Forelimb muscle (tissue), 1 donor: ENCODE measurements around the gene SERPINC1. TPM values are rescaled to one million over a fixed set of nuclear protein-coding genes. Genes with fewer than 3 reads are reported as not detected.
"Not testable (repeated sequence)": the region's sequence is repeated elsewhere in the genome, so short reads cannot be mapped to it uniquely, and the experiment has no call there.

Source experiments
- DNase-seq: peaks from one replicate; pipeline ENCODE4 v3.0.0-alpha.2; 2013; ENCODE audit warnings: low read depth
- polyA plus RNA-seq: library from polyadenylated mRNA; unstranded; fragments of 120-200 nt; gene quantifications from one replicate; pipeline ENCODE4 v1.2.1, GENCODE V29; 2013; ENCODE audit not compliant: insufficient read length

Gene SERPINC1
- polyA plus RNA-seq, 1 donor, result 0.16 TPM

GRCh38 chr1:173889885-173890284 is 27.2 kb downstream of the SERPINC1 start:
- no peak for DNase-seq

DNA sequence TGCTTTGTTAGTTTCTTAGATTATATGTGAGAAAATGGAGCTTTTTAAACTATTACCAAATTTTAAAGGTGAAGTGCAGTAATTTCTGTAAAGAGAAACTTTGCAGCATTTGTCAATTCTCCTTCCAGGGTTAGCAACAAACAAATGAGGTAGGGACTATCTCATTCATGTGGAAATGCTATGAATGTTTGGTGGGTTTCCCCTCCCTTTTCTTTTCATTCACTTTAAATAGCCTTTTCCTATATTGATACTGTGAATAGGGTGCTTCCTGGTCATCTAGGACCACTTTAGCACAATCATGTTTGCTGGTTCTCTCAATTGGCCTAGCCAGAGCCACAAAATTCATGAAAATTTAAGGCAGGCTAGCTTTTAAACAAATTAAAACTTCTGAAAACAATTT is 28.4 kb downstream of the SERPINC1 start:
- no peak for DNase-seq

DNA sequence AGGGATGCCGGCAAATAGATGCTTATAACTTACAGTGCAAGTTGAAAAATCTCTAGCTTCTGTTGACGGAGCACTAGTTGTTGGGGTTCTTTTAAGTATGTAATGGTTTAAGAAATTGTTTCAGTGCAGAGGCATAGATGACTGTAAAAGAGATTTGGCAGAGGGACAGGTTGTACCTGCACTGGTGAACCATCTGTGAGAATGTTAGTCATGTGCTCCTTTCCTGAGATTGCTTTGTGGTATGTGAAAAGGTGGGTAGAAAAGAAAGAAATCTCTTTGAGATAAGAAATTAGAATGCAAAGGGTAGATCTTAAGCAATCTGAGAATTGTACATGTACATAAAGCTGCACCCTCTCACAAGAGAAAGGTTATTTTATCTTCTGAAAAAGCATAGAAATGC is 29.5 kb downstream of the SERPINC1 start:
- no peak for DNase-seq

DNA sequence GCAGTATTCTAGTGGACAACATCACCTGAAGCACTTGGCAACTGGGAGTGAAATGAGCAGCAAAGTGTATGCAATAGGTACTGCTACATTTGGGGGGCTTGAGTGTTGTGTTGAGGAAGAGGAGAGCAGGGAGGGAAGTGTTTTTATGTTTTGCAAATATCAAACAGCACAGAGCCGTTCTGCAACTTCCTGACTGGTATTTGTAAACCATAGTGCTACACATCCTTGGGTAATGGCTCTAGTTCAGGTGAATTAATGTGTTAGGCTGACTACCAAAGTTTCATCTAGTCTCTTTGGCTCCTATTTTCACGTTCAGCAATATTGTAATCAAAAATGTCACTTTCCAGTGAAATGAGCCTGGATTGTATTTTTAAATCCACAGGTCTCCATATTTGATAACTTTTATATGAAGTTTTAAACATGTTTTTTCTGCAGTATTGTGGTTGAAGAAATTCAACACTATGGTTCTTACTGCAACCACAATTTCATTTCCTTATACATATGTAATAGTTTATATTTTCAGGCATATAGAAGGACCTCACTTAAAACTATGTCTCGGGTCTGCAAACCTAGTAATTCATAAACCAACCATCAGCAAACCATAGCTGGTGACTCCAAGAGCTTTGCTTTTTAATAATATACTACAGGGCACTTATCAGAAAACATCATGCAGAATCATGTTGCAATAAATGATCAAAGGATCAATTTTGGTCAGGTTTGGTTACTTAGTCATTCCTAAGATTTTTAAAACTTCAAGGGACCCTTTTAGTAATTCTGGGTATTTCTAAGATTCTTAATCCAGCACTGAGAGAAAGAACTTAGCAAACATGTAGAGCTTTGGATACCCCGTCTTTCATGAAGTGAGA is 30.1 kb downstream of the SERPINC1 start:
- DNase-seq, result no peak

DNA sequence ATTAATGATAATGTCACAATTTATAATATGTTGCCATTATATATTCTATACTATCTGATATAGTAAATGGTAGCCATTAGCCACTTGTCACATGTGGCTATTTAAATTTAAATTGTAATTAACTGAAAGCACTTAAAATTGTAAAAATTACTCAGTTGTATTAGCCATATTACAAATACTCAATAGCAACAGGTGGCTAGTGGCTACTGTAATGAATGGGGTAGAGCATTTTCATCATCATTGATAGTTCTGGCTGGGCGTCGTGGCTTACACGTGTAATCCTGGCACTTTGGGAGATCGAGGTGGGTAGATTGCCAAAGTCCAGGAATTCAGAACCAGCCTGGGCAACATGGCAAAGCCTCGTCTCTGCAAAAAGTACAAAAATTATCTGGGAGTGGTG is 32.4 kb downstream of the SERPINC1 start:
- no peak for DNase-seq

DNA sequence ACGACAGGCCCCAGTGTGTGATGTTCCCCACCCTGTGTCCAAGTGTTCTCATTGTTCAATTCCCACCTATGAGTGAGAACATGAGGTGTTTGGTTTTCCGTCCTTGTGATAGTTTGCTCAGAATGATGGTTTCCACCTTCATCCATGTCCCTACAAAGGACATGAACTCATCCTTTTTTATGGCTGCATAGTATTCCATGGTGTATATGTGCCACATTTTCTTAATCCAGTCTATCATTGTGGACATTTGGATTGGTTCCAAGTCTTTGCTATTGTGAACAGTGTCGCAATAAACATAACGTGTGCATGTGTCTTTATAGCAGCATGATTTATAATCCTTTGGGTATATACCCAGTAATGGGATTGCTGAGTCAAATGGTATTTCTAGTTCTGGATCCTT is 36.0 kb downstream of the SERPINC1 start:
- not testable (repeated sequence) for DNase-seq

DNA sequence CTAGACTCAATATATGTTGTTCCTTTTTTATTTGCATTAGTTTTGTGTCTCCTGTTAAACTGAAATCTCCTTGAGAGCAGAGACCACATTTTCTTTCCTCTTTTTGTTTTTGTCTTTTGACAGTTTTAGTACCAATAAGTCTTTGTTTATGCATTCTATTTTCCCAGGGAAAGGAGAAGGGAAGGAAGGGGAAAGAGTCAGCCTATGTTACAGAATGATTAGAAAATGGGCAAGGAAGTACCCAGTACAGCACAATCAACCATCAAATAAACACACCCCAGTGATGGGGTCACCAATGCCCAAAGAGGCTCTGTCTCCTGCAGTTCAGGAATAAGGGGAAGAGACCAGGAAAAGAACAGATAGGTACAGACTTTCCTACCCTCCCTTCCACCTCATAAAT is 38.9 kb downstream of the SERPINC1 start:
- no peak for DNase-seq

- DNase-seq, result no peak
These were observed 40.4 kb downstream of the SERPINC1 start for GRCh38 chr1:173876732-173877131.

DNA sequence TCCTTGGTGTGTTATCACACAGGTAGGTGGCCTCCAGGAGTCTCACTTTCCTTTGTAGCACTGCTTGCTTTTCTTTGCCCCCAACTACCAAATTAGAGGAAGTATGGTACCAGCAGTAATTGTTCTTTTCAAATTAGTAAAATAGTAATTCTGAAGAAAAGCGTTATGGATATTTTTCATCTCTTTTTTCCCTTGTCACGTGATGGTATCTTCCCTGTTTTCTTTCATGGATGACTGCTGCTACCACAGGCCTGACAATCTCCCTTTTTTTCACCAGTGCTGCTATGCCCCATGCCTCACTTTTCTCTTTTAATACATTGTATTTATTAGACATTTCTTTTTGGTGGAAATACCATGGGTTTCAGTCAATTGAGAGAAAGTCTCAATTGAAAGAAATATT is 45.6 kb downstream of the SERPINC1 start:
- DNase-seq, result no peak

DNA sequence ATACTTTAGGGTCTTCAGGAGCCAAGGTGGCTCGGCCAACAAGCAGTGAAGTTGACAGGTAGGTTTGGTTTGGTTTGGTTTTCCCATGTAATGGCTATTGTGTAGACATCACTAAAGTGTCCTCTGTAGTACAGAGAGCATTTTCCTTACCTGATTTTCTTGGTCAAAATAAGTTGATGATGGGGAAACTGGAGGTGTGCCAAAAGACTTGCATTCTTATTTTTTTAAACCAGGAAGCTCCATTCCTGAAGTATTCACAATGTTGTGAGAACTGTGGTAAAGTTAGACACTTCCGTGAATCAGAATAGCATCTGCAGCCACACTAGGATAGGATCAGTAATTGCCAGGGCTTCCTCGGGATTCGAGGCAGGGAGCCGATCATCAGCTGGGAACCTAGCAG is 46.0 kb downstream of the SERPINC1 start:
- DNase-seq, result no peak

- no peak for DNase-seq
These were observed 46.7 kb downstream of the SERPINC1 start for GRCh38 chr1:173870252-173871075.

DNA sequence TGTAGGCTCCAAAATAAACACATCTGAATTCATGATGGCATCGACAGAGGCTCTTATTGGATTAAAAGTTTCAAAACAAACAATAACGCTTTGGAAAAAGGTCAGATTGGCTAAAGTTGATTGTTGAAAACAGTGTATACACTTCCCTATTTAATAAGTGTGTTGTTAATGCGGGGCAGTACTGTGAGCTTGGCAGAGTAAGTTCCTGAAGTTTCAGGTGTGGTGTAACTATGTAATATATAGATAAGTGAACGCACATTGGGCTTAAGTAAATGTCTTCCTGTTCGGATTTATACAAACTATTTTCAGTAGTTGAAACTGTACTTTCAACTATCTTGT is 48.1 kb downstream of the SERPINC1 start:
- no peak for DNase-seq

- DNase-seq, result no peak
These were observed 48.7 kb downstream of the SERPINC1 start, which contains the start of gene ZBTB37 for GRCh38 chr1:173868266-173869020. Gene ZBTB37 (plus strand): TSS chr1:173868380. CDS start chr1:173870226, 1,846 bp downstream.

DNA sequence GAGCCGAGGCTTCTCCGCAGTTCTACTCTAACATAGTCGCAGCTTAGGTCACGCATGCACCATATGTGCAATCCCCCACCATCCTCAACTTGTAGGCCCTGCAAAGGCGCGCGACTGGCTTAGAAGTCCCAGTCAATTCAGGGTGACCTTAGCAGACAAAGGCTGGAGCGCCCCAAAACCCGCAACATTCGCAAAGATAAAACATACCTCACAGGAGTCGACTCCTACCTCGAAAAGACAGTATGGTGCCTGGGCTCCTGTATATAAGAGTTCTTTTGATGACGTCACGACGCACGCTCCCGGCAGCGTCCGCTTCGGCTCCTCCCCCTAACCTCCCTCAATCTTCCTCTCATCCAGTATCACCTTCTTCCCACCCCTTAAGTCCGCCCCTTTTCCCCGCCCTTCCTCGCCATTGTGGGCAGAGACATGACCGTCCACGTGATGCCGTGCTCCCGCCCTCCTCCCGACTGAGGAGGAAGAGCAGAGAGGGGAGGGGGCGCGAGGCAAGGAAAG is 49.3 kb downstream of the SERPINC1 start, which contains the start of gene GAS5:
Gene GAS5 (minus strand): TSS at position 237 of the 513 bp plus-strand sequence.
- DNase-seq, result peak; percentile 99

- DNase-seq, result no peak
These were observed 49.9 kb downstream of the SERPINC1 start for GRCh38 chr1:173867141-173867752.

DNA sequence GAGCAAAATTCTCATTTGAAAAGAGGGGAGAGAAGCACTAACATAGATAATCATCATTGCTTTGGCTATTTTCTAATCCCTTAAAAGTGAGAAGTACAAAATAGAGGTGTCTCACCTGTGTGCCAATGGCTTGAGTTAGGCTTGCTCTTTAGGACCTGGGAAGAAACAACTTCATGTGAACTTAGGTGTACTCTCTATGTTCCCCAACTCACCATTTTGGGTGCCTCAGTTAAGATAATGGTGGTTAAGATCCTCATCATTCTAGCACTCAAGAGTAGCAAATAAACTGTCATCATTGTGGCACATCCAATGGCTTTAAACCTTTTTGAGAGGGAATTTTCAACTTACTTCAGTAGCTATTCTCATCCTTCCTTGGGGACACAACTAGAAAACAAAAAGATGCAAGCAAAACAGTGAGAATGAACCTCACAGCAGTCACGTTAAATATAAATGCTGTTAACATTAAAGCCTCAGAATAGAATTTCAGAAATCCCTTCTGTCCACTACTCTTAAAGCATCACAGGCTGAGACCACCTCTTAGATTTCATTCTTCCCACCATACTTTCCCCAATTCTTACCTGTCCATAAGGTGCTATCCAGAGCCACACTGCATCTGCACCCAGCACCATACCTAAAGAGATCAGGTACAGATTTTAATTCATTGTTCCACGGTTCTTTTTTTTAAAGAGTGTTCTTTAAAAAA is 50.6 kb downstream of the SERPINC1 start:
- DNase-seq, result no peak

GRCh38 chr1:173865468-173866164 is 51.5 kb downstream of the SERPINC1 start:
- no peak for DNase-seq

DNA sequence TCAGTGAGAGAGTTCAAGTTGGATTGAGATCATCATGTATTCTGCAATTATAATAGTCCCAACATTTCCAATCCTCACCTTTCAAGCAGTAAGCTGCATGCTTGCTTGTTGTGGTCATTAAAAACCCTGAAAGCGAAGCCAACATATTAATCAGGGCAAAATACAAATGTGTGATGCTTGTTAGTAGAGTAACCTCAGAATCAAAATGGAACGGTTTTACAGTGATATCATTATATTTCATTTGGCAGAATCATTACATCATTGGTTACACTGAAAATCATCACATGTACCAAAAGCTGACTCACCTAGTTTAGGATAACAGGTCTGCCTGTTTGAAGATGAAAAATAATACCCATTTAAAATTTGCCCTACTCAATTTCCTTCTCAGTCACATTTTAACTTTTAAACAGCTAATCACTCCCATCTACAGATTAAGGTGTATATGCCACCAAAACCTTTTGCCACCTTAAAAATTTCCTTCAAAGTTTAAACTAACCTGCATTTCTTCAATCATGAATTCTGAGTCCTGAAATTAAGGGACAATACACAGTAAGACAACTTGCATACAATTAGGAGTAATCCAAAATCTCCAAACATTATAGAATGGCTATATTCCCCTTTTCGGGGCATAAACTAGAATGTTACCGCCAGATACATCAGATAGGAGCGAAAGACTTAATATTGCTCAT is 52.8 kb downstream of the SERPINC1 start:
- DNase-seq, result no peak
